Epithelial cell of proximal tubule (primary cell): Measurements from ENCODE around the gene U2AF2. TPM values are rescaled to one million over a fixed set of nuclear protein-coding genes. Genes with fewer than 3 reads are reported as not detected.

Experiments used
- DNase-seq: peaks from one replicate; pipeline ENCODE4 v3.0.0-alpha.2; 2011; ENCODE audit warnings: low read depth
- H3K4me3 ChIP-seq: 2 replicates; pipeline ENCODE4 v1.5.1; 2011; ENCODE audit warnings: low read depth, mild to moderate bottlenecking, low read length
- total RNA-seq: library from RNA; depleted of rRNA; stranded (reverse); fragments of >200 nt; gene quantifications from 2 replicates; pipeline ENCODE4 v1.2.3, GENCODE V29; 2015
- TF ChIP-seq, protein P1 (sequence below): conservative IDR thresholded peaks from 2 replicates; pipeline ENCODE4 v1.5.1; 2012; ENCODE audit warnings: low read depth, mild to moderate bottlenecking, low read length

Gene U2AF2
- total RNA-seq, 1 donor from 2014 or later, result 142 TPM

DNA sequence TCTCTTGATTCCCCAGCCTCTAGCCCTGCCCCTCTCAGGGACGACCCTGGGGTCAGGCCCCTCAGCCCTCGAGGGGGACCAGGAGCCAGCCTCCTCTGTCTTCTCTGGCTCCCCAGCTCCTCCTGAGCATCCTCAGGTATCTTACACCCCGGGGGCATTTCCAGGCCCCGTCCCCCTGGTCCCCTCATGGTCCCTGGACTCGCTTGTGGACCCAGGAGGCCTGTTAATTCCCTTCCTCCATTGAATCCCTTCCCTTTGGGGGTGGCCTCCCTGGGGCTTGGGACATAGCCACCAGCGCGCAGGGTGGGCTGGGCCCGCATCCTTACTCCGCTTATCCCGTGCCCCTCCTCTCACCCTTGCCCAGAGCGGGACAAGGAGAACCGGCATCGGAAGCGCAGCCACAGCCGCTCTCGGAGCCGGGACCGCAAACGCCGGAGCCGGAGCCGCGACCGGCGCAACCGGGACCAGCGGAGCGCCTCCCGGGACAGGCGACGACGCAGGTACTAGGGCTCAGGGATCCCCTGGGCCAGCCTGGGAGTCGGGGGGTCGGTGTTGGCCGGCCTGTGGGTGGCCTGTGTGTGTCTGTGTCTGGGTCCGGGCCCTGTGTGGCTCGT, 4.1 kb downstream of the U2AF2 start:
- DNase-seq, result no peak
- TF ChIP-seq, protein P1, sequence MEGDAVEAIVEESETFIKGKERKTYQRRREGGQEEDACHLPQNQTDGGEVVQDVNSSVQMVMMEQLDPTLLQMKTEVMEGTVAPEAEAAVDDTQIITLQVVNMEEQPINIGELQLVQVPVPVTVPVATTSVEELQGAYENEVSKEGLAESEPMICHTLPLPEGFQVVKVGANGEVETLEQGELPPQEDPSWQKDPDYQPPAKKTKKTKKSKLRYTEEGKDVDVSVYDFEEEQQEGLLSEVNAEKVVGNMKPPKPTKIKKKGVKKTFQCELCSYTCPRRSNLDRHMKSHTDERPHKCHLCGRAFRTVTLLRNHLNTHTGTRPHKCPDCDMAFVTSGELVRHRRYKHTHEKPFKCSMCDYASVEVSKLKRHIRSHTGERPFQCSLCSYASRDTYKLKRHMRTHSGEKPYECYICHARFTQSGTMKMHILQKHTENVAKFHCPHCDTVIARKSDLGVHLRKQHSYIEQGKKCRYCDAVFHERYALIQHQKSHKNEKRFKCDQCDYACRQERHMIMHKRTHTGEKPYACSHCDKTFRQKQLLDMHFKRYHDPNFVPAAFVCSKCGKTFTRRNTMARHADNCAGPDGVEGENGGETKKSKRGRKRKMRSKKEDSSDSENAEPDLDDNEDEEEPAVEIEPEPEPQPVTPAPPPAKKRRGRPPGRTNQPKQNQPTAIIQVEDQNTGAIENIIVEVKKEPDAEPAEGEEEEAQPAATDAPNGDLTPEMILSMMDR, result no peak
- no peak overlapping the region for H3K4me3 ChIP-seq

DNA sequence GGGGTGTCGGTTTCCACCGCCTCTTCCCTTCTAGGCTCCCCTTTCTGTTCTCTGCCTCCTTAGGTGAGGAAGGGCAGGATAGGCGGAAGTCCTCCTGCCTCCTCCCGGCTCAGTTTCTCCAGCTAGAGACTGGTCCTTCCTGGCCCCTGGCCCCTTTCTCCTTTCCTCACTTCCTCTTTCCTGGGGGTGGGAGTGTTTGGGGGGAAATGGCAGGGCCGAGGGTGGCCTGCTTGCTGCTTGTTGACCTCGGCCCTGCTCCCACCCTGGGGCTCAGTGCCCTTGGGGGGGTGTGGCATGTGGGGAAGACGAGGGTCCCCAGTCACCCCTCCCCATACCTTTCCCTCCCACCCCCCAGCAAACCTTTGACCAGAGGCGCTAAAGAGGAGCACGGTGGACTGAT, 5.0 kb downstream of the U2AF2 start:
- TF ChIP-seq, protein P1, result no peak
- no peak for DNase-seq

DNA sequence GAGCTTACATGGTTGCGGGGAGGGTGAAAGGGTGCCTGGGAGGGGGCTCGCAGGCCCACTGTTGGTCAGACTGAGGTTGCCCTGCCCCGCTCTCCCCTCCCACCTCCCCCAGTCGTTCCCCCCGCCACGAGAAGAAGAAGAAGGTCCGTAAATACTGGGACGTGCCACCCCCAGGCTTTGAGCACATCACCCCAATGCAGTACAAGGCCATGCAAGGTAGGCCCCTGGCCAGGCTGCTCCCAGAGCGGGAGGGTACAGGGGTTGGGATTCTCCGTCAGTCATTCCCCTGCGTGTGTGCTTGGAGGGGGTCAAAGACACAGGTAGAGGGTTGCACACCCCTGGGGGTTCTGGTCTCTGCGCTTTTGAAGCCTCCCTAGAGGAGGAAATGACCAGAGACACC, 5.6 kb downstream of the U2AF2 start:
- H3K4me3 ChIP-seq, result no peak overlapping the region
- no peak for DNase-seq
- TF ChIP-seq, protein P1, result no peak

More for the DNA sequence above, 5.0 kb downstream of the U2AF2 start:
- H3K4me3 ChIP-seq, result no peak overlapping the region

DNA sequence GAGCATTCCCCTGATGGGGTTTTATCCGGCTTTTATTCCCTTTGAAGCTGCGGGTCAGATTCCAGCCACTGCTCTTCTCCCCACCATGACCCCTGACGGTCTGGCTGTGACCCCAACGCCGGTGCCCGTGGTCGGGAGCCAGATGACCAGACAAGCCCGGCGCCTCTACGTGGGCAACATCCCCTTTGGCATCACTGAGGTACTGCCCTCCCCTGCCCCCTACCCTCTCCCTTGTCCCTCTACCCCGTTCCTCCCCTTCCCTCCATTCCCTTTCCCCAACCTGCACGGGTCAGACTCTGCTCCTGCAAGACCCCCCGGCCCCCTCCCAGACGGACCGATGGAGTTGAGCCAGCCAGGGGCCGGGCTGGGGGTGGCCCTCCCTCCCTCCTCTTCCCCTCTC, 6.2 kb downstream of the U2AF2 start:
- TF ChIP-seq, protein P1, result no peak

DNA sequence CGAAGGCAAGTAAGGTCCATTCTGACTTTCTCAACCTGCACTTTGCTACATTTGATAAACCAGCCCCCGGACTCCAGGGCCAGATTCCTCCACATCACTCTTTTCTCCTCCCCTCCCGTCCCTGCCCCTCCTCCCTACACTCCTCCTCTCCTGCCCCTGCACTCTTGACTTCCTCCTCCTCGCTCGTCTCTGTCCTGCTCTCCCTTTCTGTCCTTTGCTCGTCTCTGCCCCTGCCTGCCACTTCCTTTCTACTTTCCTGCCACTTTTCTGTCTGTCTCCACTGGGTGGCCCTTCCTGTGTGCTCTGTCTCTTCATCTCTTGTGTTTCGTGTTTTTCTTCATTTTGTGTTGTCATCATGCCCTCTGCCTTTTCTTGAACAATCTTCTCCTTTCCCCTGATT, 7.0 kb downstream of the U2AF2 start:
- TF ChIP-seq, protein P1, result no peak
- no peak overlapping the region for H3K4me3 ChIP-seq

More for the DNA sequence above, 6.2 kb downstream of the U2AF2 start:
- DNase-seq, result no peak
- H3K4me3 ChIP-seq, result no peak overlapping the region

DNA sequence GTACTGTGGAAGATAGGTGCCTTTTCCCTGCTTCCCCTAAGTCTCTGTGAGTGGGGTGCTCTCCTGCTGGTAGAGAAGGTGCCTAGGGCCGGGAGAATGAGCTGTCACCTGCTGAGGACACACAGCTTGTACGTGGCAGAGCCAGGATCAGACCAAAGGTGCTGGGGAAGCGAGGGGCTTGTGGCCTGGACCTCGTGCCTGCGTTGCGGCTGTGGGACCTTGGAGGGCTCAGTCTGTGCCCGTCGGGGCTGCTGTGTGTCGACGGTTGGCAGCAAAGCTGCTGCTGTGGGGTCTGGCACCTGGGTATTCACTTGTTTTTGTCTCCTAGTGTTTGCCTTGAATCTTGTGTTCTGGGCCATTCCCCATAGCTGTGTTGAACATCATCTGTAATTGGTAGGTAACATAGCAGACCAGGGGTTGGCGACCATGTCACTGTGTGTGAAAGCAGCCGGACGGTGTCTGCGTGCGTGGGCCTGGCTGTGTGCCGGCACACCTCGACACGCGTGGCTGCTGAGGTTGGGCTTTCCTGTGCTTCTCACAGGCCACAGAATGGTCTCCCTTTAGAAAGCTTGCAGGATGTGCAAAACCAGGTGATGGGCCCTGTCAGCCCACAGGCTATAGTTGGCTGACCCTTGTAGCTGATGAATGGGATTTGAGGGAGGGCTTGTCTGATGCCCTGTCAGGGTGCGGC, 9.2 kb downstream of the U2AF2 start:
- TF ChIP-seq, protein P1, result no peak
- DNase-seq, result no peak

More for the DNA sequence above, 7.0 kb downstream of the U2AF2 start:
- no peak for DNase-seq

More for the DNA sequence above, 9.2 kb downstream of the U2AF2 start:
- no peak overlapping the region for H3K4me3 ChIP-seq
